ENCODE results near the gene SLC35F1.

The SLC35F1 gene

GRCh38 chr6:118326712-118327111 is 419.6 kb downstream of the SLC35F1 start:
- Histone ChIP-seq H3K4me3 (ENCODE audit: low read depth, low read length) (no peak overlapping the region), H3K27me3 (ENCODE audit: control insufficient read depth, insufficient read depth, low read length) (no peaks in the 10 kb centered on the region), H3K36me3 (ENCODE audit: control insufficient read depth, insufficient read depth, low read length) (no peaks in the 10 kb centered on the region), H3K9me3 (ENCODE audit: control insufficient read depth, insufficient read depth, low read length) (no peaks in the 10 kb centered on the region), H3K4me1 (ENCODE audit: control insufficient read depth, insufficient read depth, low read length) (peaks cover 4% of the 10 kb centered on the region), H3K9ac (ENCODE audit: low read depth, low read length) (no peak overlapping the region)

GRCh38 chr6:118327237-118327636 is 420.2 kb downstream of the SLC35F1 start:
- H3K9ac ChIP-seq (ENCODE audit: low read depth, low read length): no peak overlapping the region

GRCh38 chr6:118333772-118334171 is 426.7 kb downstream of the SLC35F1 start:
- H3K9me3 ChIP-seq (ENCODE audit: control insufficient read depth, insufficient read depth, low read length): no peaks in the 10 kb centered on the region
- H3K4me3 ChIP-seq (ENCODE audit: low read depth, low read length): no peak overlapping the region
- no peaks in the 10 kb centered on the region for H3K4me1 ChIP-seq (ENCODE audit: control insufficient read depth, insufficient read depth, low read length)
- H3K27me3 ChIP-seq (ENCODE audit: control insufficient read depth, insufficient read depth, low read length): no peaks in the 10 kb centered on the region
- H3K36me3 ChIP-seq (ENCODE audit: control insufficient read depth, insufficient read depth, low read length): no peaks in the 10 kb centered on the region
- H3K9ac ChIP-seq (ENCODE audit: low read depth, low read length): no peak overlapping the region

More at GRCh38 chr6:118327237-118327636, 420.2 kb downstream of the SLC35F1 start:
- H3K27me3 ChIP-seq (ENCODE audit: control insufficient read depth, insufficient read depth, low read length): no peaks in the 10 kb centered on the region
- no peak overlapping the region for H3K4me3 ChIP-seq (ENCODE audit: low read depth, low read length)
- no peaks in the 10 kb centered on the region for H3K36me3 ChIP-seq (ENCODE audit: control insufficient read depth, insufficient read depth, low read length)
- peaks cover 4% of the 10 kb centered on the region for H3K4me1 ChIP-seq (ENCODE audit: control insufficient read depth, insufficient read depth, low read length)
- H3K9me3 ChIP-seq (ENCODE audit: control insufficient read depth, insufficient read depth, low read length): no peaks in the 10 kb centered on the region

GRCh38 chr6:118334634-118335033 is 427.6 kb downstream of the SLC35F1 start:
- Histone ChIP-seq H3K4me3 (ENCODE audit: low read depth, low read length) (no peak overlapping the region), H3K36me3 (ENCODE audit: control insufficient read depth, insufficient read depth, low read length) (no peaks in the 10 kb centered on the region), H3K27me3 (ENCODE audit: control insufficient read depth, insufficient read depth, low read length) (no peaks in the 10 kb centered on the region), H3K9me3 (ENCODE audit: control insufficient read depth, insufficient read depth, low read length) (no peaks in the 10 kb centered on the region), H3K9ac (ENCODE audit: low read depth, low read length) (no peak overlapping the region), H3K4me1 (ENCODE audit: control insufficient read depth, insufficient read depth, low read length) (no peaks in the 10 kb centered on the region)

- no peak overlapping the region for H3K9ac ChIP-seq (ENCODE audit: low read depth, low read length)
- H3K4me1 ChIP-seq (ENCODE audit: control insufficient read depth, insufficient read depth, low read length): no peaks in the 10 kb centered on the region
- H3K9me3 ChIP-seq (ENCODE audit: control insufficient read depth, insufficient read depth, low read length): no peaks in the 10 kb centered on the region
- no peak overlapping the region for H3K4me3 ChIP-seq (ENCODE audit: low read depth, low read length)
- no peaks in the 10 kb centered on the region for H3K27me3 ChIP-seq (ENCODE audit: control insufficient read depth, insufficient read depth, low read length)
- no peaks in the 10 kb centered on the region for H3K36me3 ChIP-seq (ENCODE audit: control insufficient read depth, insufficient read depth, low read length)
Measured at GRCh38 chr6:118335325-118335816, 428.3 kb downstream of the SLC35F1 start.

GRCh38 chr6:118344014-118344670 is 437.1 kb downstream of the SLC35F1 start:
- H3K4me1 ChIP-seq (ENCODE audit: control insufficient read depth, insufficient read depth, low read length): no peaks in the 10 kb centered on the region

GRCh38 chr6:118350881-118351430 is 443.9 kb downstream of the SLC35F1 start:
- no peak overlapping the region for H3K9ac ChIP-seq (ENCODE audit: low read depth, low read length)
- no peaks in the 10 kb centered on the region for H3K27me3 ChIP-seq (ENCODE audit: control insufficient read depth, insufficient read depth, low read length)
- H3K9me3 ChIP-seq (ENCODE audit: control insufficient read depth, insufficient read depth, low read length): no peaks in the 10 kb centered on the region
- H3K4me3 ChIP-seq (ENCODE audit: low read depth, low read length): no peak overlapping the region
- H3K4me1 ChIP-seq (ENCODE audit: control insufficient read depth, insufficient read depth, low read length): no peaks in the 10 kb centered on the region
- H3K36me3 ChIP-seq (ENCODE audit: control insufficient read depth, insufficient read depth, low read length): no peaks in the 10 kb centered on the region

More at GRCh38 chr6:118344014-118344670, 437.1 kb downstream of the SLC35F1 start:
- no peaks in the 10 kb centered on the region for H3K9me3 ChIP-seq (ENCODE audit: control insufficient read depth, insufficient read depth, low read length)
- no peak overlapping the region for H3K4me3 ChIP-seq (ENCODE audit: low read depth, low read length)
- H3K27me3 ChIP-seq (ENCODE audit: control insufficient read depth, insufficient read depth, low read length): no peaks in the 10 kb centered on the region
- no peaks in the 10 kb centered on the region for H3K36me3 ChIP-seq (ENCODE audit: control insufficient read depth, insufficient read depth, low read length)
- H3K9ac ChIP-seq (ENCODE audit: low read depth, low read length): no peak overlapping the region

- Histone ChIP-seq H3K4me1 (ENCODE audit: control insufficient read depth, insufficient read depth, low read length) (no peaks in the 10 kb centered on the region), H3K4me3 (ENCODE audit: low read depth, low read length) (no peak overlapping the region), H3K9me3 (ENCODE audit: control insufficient read depth, insufficient read depth, low read length) (no peaks in the 10 kb centered on the region), H3K36me3 (ENCODE audit: control insufficient read depth, insufficient read depth, low read length) (no peaks in the 10 kb centered on the region), H3K9ac (ENCODE audit: low read depth, low read length) (no peak overlapping the region), H3K27me3 (ENCODE audit: control insufficient read depth, insufficient read depth, low read length) (no peaks in the 10 kb centered on the region)
Measured at GRCh38 chr6:118353564-118353963, 446.5 kb downstream of the SLC35F1 start.

- no peak overlapping the region for H3K9ac ChIP-seq (ENCODE audit: low read depth, low read length)
- H3K9me3 ChIP-seq (ENCODE audit: control insufficient read depth, insufficient read depth, low read length): no peaks in the 10 kb centered on the region
- H3K4me1 ChIP-seq (ENCODE audit: control insufficient read depth, insufficient read depth, low read length): no peaks in the 10 kb centered on the region
- H3K36me3 ChIP-seq (ENCODE audit: control insufficient read depth, insufficient read depth, low read length): no peaks in the 10 kb centered on the region
- H3K27me3 ChIP-seq (ENCODE audit: control insufficient read depth, insufficient read depth, low read length): no peaks in the 10 kb centered on the region
- no peak overlapping the region for H3K4me3 ChIP-seq (ENCODE audit: low read depth, low read length)
Measured at GRCh38 chr6:118354641-118355040, 447.6 kb downstream of the SLC35F1 start.

GRCh38 chr6:118356054-118356453 is 449.0 kb downstream of the SLC35F1 start:
- no peaks in the 10 kb centered on the region for H3K27me3 ChIP-seq (ENCODE audit: control insufficient read depth, insufficient read depth, low read length)

GRCh38 chr6:118356686-118357085 is 449.6 kb downstream of the SLC35F1 start:
- Histone ChIP-seq H3K27me3 (ENCODE audit: control insufficient read depth, insufficient read depth, low read length) (no peaks in the 10 kb centered on the region), H3K36me3 (ENCODE audit: control insufficient read depth, insufficient read depth, low read length) (no peaks in the 10 kb centered on the region), H3K4me3 (ENCODE audit: low read depth, low read length) (no peak overlapping the region), H3K9ac (ENCODE audit: low read depth, low read length) (no peak overlapping the region), H3K4me1 (ENCODE audit: control insufficient read depth, insufficient read depth, low read length) (no peaks in the 10 kb centered on the region), H3K9me3 (ENCODE audit: control insufficient read depth, insufficient read depth, low read length) (no peaks in the 10 kb centered on the region)

More at GRCh38 chr6:118356054-118356453, 449.0 kb downstream of the SLC35F1 start:
- no peaks in the 10 kb centered on the region for H3K36me3 ChIP-seq (ENCODE audit: control insufficient read depth, insufficient read depth, low read length)
- no peak overlapping the region for H3K9ac ChIP-seq (ENCODE audit: low read depth, low read length)
- no peaks in the 10 kb centered on the region for H3K9me3 ChIP-seq (ENCODE audit: control insufficient read depth, insufficient read depth, low read length)
- H3K4me3 ChIP-seq (ENCODE audit: low read depth, low read length): no peak overlapping the region
- no peaks in the 10 kb centered on the region for H3K4me1 ChIP-seq (ENCODE audit: control insufficient read depth, insufficient read depth, low read length)
